Stimulated activated CD8-positive, alpha-beta memory T cell treated with anti-CD3 and anti-CD28 coated beads, Interleukin-15, amount 100 ng/mL, for 4 hours (primary cell): Measurements from ENCODE around the gene MAP3K12.

Experiments
- DNase-seq, 2 donors: peaks; one replicate each; pipeline ENCODE4 v3.0.0-alpha.2; 2020; ENCODE audit warnings: low read depth in 2 of 2

Gene MAP3K12

GRCh38 chr12:53507603-53507885, 8.3 kb upstream of the MAP3K12 start:
- no peak for DNase-seq

- DNase-seq: no peak
Observed at GRCh38 chr12:53506881-53507602, 7.8 kb upstream of the MAP3K12 start, which contains the start of gene NPFF. Gene NPFF (minus strand): TSS chr12:53507484. CDS start chr12:53507474, 10 bp downstream.

- DNase-seq: no peak
Observed at GRCh38 chr12:53506450-53506785, 7.2 kb upstream of the MAP3K12 start.

- DNase-seq: no peak
Observed at GRCh38 chr12:53505555-53506449, 6.5 kb upstream of the MAP3K12 start.

GRCh38 chr12:53505086-53505485, 5.8 kb upstream of the MAP3K12 start:
- DNase-seq: no peak

- DNase-seq: no peak
Observed at GRCh38 chr12:53504004-53504920, 5.0 kb upstream of the MAP3K12 start.

- no peak for DNase-seq
Observed at GRCh38 chr12:53502983-53503728, 3.9 kb upstream of the MAP3K12 start.

- DNase-seq: no peak
Observed at GRCh38 chr12:53502331-53502730, 3.1 kb upstream of the MAP3K12 start.

- DNase-seq: no peak
Observed at GRCh38 chr12:53501615-53502181, 2.4 kb upstream of the MAP3K12 start.

GRCh38 chr12:53500776-53501614, 1.7 kb upstream of the MAP3K12 start, which contains the start of gene TARBP2:
Gene TARBP2 (plus strand): TSS chr12:53501283. CDS start chr12:53501409, 126 bp downstream.
- DNase-seq: peak; percentile 94 to 96

GRCh38 chr12:53500142-53500775, 1.0 kb upstream of the MAP3K12 start:
- no peak for DNase-seq

GRCh38 chr12:53498235-53498630, 1.0 kb downstream of the MAP3K12 start:
- no peak for DNase-seq

- DNase-seq: no peak
Observed at GRCh38 chr12:53497461-53497860, 1.8 kb downstream of the MAP3K12 start.

GRCh38 chr12:53496752-53497032, 2.6 kb downstream of the MAP3K12 start:
- DNase-seq: no peak

- no peak for DNase-seq
Observed at GRCh38 chr12:53495903-53496751, 3.1 kb downstream of the MAP3K12 start.

GRCh38 chr12:53493610-53494391, 5.5 kb downstream of the MAP3K12 start:
- no peak for DNase-seq

- DNase-seq: peak; percentile 67 to 71
Observed at GRCh38 chr12:53492830-53493609, 6.2 kb downstream of the MAP3K12 start.
